ENCODE data around the gene DUOX1. TPM values are rescaled to one million over a fixed set of nuclear protein-coding genes. Genes with fewer than 3 reads are reported as not detected.

The DUOX1 gene
- total and polyA plus RNA-seq, 9 of the 15 experiments (the other 6 are each of a cell fraction or from before 2014, with no cell fraction given) = 0.01 to 0.22 (median 0.01) TPM; not detected in 6

DNA sequence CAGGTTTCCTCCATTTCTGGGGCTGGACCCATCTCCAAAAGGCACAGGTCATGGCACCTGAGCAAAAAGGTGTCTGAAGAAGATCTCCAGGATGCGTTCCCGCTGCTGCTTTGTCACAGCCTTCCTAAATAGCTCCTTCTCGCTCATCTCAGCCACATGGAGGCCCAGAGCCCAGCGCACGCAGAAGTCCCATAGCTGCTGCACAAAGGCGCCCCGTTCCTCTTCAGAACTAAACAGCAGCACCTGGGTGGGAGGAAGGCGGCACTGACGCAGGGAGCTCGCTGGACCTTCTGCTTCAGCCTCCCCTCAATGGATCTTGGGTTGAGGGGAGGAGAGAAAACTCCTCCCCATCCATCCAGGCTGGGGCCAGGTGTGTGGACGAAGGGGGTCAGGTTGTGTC is 24.2 kb upstream of the DUOX1 start:
- no peaks in the 10 kb centered on the region for H3K36me3 ChIP-seq (ENCODE audit: control insufficient read depth, insufficient read depth, low read length)
- no peak for ATAC-seq
- H3K79me2 ChIP-seq (ENCODE audit: control insufficient read depth, insufficient read depth, low read length) = no peaks in the 10 kb centered on the region
- no peak overlapping the region for H3K9ac ChIP-seq (ENCODE audit: insufficient read depth in 1 of 2, low read depth in 2 of 2, low read length in 2 of 2)
- POLR2A ChIA-PET = interaction anchor here (1.2 to 2.1 kb wide), 3 partner anchors 12 to 25 kb away, joined by 3 to 6 read pairs (median 4); no protein-coding TSS in a partner anchor
- no peak overlapping the region for H2AFZ ChIP-seq (ENCODE audit: low read depth, low read length)
- DNase-seq (ENCODE audit: extremely low read depth in 1 of 4, low spot score in 3 of 4) = no peak
- peaks cover 9 to 34% of the 10 kb centered on the region in 2 experiments; a peak in 4 of 5 replicates for H3K27me3 ChIP-seq (ENCODE audit: control insufficient read depth in 2 of 2, insufficient read depth in 2 of 2, low read length in 2 of 2)
- no peak overlapping the region for H3K4me2 ChIP-seq (ENCODE audit: insufficient read depth, low read length)
- H3K4me3 ChIP-seq = no peak overlapping the region
- H3K9me3 ChIP-seq (replicated peaks; ENCODE audit: control insufficient read depth, insufficient read depth, low read depth, low read length) = no peaks in the 10 kb centered on the region
- H4K20me1 ChIP-seq (replicated peaks; ENCODE audit: control insufficient read depth, insufficient read depth, low read length) = peaks cover 11% of the 10 kb centered on the region; the same call in 1 of the 2 replicates
- no TSS peak for BruUV-seq (replicated peaks)
- FAIRE-seq = no peak
- 10% methylated on average over 11 of the region's 11 CpGs for WGBS (ENCODE audit: insufficient coverage, low coverage, missing lambda C conversion rate)
- in situ Hi-C loops (cut with MboI) (loop anchor here (25.0 kb wide), 1 partner anchor 143 kb away; the partner anchor contains the start of gene TERB2), intact Hi-C loops (cut with micrococcal nuclease) (no loop called here)
- no peaks in the 10 kb centered on the region; a peak in 2 of 5 replicates for H3K4me1 ChIP-seq (replicated peaks in 1 of 2; ENCODE audit: control insufficient read depth in 2 of 2, insufficient read depth in 2 of 2, low read length in 2 of 2)
- H3K9me1 ChIP-seq (ENCODE audit: control insufficient read depth, insufficient read depth, low read length) = no peaks in the 10 kb centered on the region
- TF ChIP-seq U2AF2 (optimal IDR thresholded peaks at IDR 0.05; ENCODE audit: low read depth, low read length) = no peak
- TF ChIP-seq GTF2A2 (tag; IDR thresholded peaks at IDR 0.05) = no peak
- TF ChIP-seq, protein P1, sequence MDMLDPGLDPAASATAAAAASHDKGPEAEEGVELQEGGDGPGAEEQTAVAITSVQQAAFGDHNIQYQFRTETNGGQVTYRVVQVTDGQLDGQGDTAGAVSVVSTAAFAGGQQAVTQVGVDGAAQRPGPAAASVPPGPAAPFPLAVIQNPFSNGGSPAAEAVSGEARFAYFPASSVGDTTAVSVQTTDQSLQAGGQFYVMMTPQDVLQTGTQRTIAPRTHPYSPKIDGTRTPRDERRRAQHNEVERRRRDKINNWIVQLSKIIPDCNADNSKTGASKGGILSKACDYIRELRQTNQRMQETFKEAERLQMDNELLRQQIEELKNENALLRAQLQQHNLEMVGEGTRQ (CRISPR knock-in tag; IDR thresholded peaks at IDR 0.05) = no peak
- TF ChIP-seq ZSCAN29 (IDR thresholded peaks at IDR 0.05) = no peak
- H3K27ac ChIP-seq (ENCODE audit: extremely low read depth, low read depth, low read length) = no peak overlapping the region
- CTCF ChIA-PET (ENCODE audit: low intra/inter-chr PET ratio) = no interaction called here
